ENCODE data around the gene SMIM45.
A peak's percentile ranks its signal among the peaks of the same experiment; 100 is the strongest.

Gene SMIM45

DNA sequence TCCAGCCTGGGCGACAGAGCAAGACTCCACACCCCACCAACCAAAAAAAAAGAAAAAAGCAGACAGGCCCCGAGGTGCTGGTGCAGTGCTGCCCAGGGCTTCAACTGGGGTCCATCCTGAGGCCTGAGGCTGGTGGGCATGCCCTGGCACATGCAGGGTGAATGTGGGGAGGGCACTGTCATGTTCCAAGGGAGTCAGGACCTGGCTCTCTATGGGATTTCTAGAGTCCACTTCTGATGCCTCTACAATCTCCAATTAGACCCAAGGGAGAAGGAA lies 15.1 kb upstream of the SMIM45 start:
- ChIA-PET CTCF (interaction anchor here (1.3 to 1.6 kb wide), 2 partner anchors 115 to 240 kb away, joined by 6 read pairs; no protein-coding TSS in a partner anchor), POLR2A (no interaction called here)
- WGBS (ENCODE audit: low lambda C conversion rate), result no CpG with 5 or more reads among the region's 2 CpGs

DNA sequence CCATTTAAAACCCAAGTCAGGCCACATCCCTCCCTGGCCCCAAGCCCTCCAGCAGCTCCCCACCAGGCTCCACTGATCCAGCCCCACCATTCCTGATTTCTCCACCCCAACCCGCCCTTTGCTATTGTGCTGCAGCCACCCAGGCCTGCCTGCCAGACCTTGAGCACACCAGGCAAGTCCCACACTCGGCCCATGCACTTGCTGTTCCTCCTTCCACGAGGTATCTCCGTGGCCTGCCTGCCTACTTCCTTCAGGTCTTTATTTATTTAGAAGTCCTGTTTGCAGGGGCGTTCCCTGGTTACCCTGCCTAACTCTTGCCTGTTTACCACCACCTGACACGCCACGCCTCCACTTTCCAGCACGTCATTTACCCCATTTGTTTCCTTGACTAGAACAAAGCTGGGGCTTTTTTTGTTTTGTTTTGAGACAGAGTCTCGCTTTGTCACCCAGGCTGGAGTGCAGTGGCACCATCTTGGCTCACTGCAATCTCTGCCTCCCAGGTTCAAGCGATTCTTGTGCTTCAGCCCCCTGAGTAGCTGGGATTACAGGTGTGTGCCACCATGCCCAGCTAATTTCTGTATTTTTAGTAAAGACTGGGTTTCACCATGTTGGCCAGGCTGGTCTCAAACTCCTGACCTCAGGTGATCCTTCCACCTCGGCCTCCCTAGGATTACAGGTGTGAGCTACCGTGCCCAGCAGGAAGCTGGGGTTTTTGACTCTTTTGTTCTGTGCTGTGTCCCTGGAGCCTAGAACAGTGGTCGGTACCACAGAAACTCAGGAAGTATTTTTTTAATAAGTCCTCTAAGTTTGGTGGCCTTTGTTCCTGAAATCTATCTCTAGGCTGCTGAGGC lies 11.7 kb upstream of the SMIM45 start:
- Histone ChIP-seq H3F3A (replicated peaks; ENCODE audit: insufficient read depth) (peaks cover 11% of the 10 kb centered on the region), H3K4me2 (no peak overlapping the region), H3K9me3 (no peaks in the 10 kb centered on the region), H3K79me2 (ENCODE audit: insufficient read depth) (no peaks in the 10 kb centered on the region), H3K9me2 (no peaks in the 10 kb centered on the region), H3K4me1 (ENCODE audit: control insufficient read depth in 1 of 2, insufficient read depth in 2 of 2, low read depth in 1 of 2, low read length in 1 of 2) (peaks cover 0 to 5% of the 10 kb centered on the region in 2 experiments; a peak in 1 of 4 replicates), H4K20me1 (ENCODE audit: insufficient read depth) (no peaks in the 10 kb centered on the region), H3K4me3 (ENCODE audit: low read depth in 2 of 2, low read length in 1 of 2) (no peak overlapping the region), H3K9ac (no peak overlapping the region), H3K27ac (ENCODE audit: low read depth in 2 of 2, low read length in 1 of 2) (peak overlapping the region in 1 of 2 experiments; percentile 45; a peak in 2 of 4 replicates), H3K36me3 (replicated peaks in 1 of 2; ENCODE audit: control insufficient read depth in 1 of 2, insufficient read depth in 2 of 2, low read length in 1 of 2) (no peaks in the 10 kb centered on the region), H3K27me3 (ENCODE audit: insufficient read depth) (no peaks in the 10 kb centered on the region), H2AFZ (ENCODE audit: low read depth) (no peak overlapping the region)
- ChIA-PET CTCF (interaction anchor here (0.7 to 3.6 kb wide), 20 partner anchors 10 to 243 kb away, joined by 3 to 46 read pairs (median 4); partner anchors contain the start of gene MEI1), POLR2A (interaction anchor here (1.4 kb wide), 1 partner anchor 243 kb away, joined by 6 read pairs; no protein-coding TSS in a partner anchor)
- DNase-seq, result no peak
- TF ChIP-seq POLR2AphosphoS5 (IDR thresholded peaks at IDR 0.05; ENCODE audit: low read depth, low read length), result no peak
- no peak for TF ChIP-seq YY1 (IDR thresholded peaks at IDR 0.05; ENCODE audit: low read depth)
- no peak for TF ChIP-seq CHD2 (IDR thresholded peaks at IDR 0.05; ENCODE audit: low read length, partially characterized antibody)
- no peak for TF ChIP-seq TAF1 (IDR thresholded peaks at IDR 0.05; ENCODE audit: borderline replicate concordance, low read depth, low read length)
- no peak for TF ChIP-seq MXI1 (IDR thresholded peaks at IDR 0.05; ENCODE audit: low read depth, low read length)
- no peak for TF ChIP-seq NRF1 (IDR thresholded peaks at IDR 0.05; ENCODE audit: low read depth, low read length)
- WGBS (ENCODE audit: low lambda C conversion rate), result 90% methylated on average over 12 of the region's 13 CpGs

More for the DNA sequence above, 15.1 kb upstream of the SMIM45 start:
- Histone ChIP-seq H3F3A (replicated peaks; ENCODE audit: insufficient read depth) (peaks cover 11% of the 10 kb centered on the region), H2AFZ (ENCODE audit: low read depth) (no peak overlapping the region), H4K20me1 (ENCODE audit: insufficient read depth) (no peaks in the 10 kb centered on the region), H3K36me3 (replicated peaks in 1 of 2; ENCODE audit: control insufficient read depth in 1 of 2, insufficient read depth in 2 of 2, low read length in 1 of 2) (no peaks in the 10 kb centered on the region), H3K9ac (no peak overlapping the region), H3K27me3 (ENCODE audit: insufficient read depth) (no peaks in the 10 kb centered on the region), H3K4me3 (ENCODE audit: low read depth in 2 of 2, low read length in 1 of 2) (no peak overlapping the region), H3K9me2 (no peaks in the 10 kb centered on the region), H3K79me2 (ENCODE audit: insufficient read depth) (no peaks in the 10 kb centered on the region), H3K27ac (ENCODE audit: low read depth in 2 of 2, low read length in 1 of 2) (no peak overlapping the region), H3K4me2 (no peak overlapping the region), H3K4me1 (ENCODE audit: control insufficient read depth in 1 of 2, insufficient read depth in 2 of 2, low read depth in 1 of 2, low read length in 1 of 2) (peaks cover 0 to 5% of the 10 kb centered on the region in 2 experiments; a peak in 1 of 4 replicates), H3K9me3 (no peaks in the 10 kb centered on the region)
- TF ChIP-seq FOXM1 (IDR thresholded peaks at IDR 0.05; ENCODE audit: low read depth), result no peak
- no peak for TF ChIP-seq YY1 (IDR thresholded peaks at IDR 0.05; ENCODE audit: low read depth)
- TF ChIP-seq EP300 (IDR thresholded peaks at IDR 0.05; ENCODE audit: borderline replicate concordance in 1 of 2, low read depth in 1 of 2, low read length in 1 of 2), result no peak
- no peak for TF ChIP-seq JUND (IDR thresholded peaks at IDR 0.05)
- TF ChIP-seq, protein P1, sequence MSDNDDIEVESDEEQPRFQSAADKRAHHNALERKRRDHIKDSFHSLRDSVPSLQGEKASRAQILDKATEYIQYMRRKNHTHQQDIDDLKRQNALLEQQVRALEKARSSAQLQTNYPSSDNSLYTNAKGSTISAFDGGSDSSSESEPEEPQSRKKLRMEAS (IDR thresholded peaks at IDR 0.05; ENCODE audit: low read depth), result no peak
- TF ChIP-seq POLR2AphosphoS5 (IDR thresholded peaks at IDR 0.05; ENCODE audit: low read depth, low read length), result no peak
- no peak for TF ChIP-seq TEAD4 (IDR thresholded peaks at IDR 0.05; ENCODE audit: borderline replicate concordance, insufficient read depth)
- no peak for TF ChIP-seq FOSL2 (IDR thresholded peaks at IDR 0.05; ENCODE audit: borderline replicate concordance, low read depth)
- no peak for TF ChIP-seq RCOR1 (IDR thresholded peaks at IDR 0.05; ENCODE audit: low read length)
- no peak for TF ChIP-seq CHD2 (IDR thresholded peaks at IDR 0.05; ENCODE audit: low read length, partially characterized antibody)
- TF ChIP-seq, protein P2, sequence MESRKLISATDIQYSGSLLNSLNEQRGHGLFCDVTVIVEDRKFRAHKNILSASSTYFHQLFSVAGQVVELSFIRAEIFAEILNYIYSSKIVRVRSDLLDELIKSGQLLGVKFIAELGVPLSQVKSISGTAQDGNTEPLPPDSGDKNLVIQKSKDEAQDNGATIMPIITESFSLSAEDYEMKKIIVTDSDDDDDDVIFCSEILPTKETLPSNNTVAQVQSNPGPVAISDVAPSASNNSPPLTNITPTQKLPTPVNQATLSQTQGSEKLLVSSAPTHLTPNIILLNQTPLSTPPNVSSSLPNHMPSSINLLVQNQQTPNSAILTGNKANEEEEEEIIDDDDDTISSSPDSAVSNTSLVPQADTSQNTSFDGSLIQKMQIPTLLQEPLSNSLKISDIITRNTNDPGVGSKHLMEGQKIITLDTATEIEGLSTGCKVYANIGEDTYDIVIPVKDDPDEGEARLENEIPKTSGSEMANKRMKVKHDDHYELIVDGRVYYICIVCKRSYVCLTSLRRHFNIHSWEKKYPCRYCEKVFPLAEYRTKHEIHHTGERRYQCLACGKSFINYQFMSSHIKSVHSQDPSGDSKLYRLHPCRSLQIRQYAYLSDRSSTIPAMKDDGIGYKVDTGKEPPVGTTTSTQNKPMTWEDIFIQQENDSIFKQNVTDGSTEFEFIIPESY (IDR thresholded peaks at IDR 0.05; ENCODE audit: borderline replicate concordance, low read depth), result no peak
- no peak for TF ChIP-seq TCF12 (IDR thresholded peaks at IDR 0.05)
- TF ChIP-seq EZH2phosphoT487 (IDR thresholded peaks at IDR 0.05; ENCODE audit: borderline replicate concordance, low read depth), result no peak
- TF ChIP-seq GATA2 (CRISPR knock-in tag; IDR thresholded peaks at IDR 0.05), result no peak
- TF ChIP-seq MXI1 (IDR thresholded peaks at IDR 0.05; ENCODE audit: low read depth, low read length), result no peak
- TF ChIP-seq RFX5 (IDR thresholded peaks at IDR 0.05; ENCODE audit: low read length), result no peak
- no peak for DNase-seq

All from SK-N-SH (cell line).